ENCODE measurements around the gene MVB12A. TPM values are rescaled to one million over a fixed set of nuclear protein-coding genes. Genes with fewer than 3 reads are reported as not detected.

MVB12A gene
- total and polyA plus RNA-seq, 9 of the 15 experiments (the other 6 are each of a cell fraction or from before 2014, with no cell fraction given): 1.2 to 46.2 (median 22.4) TPM

GRCh38 chr19:17470068-17470841 lies 50.4 kb downstream of the MVB12A start, which contains the start of gene SLC27A1 (continued):
- no peak for TF ChIP-seq YY1 (IDR thresholded peaks at IDR 0.05; ENCODE audit: borderline replicate concordance in 1 of 3, control insufficient read depth in 1 of 3, extremely low read depth in 1 of 3, insufficient read depth in 3 of 3, insufficient read length in 1 of 3, insufficient replicate concordance in 2 of 3, low read depth in 1 of 3, low read length in 2 of 3)
- TF ChIP-seq, protein P1, sequence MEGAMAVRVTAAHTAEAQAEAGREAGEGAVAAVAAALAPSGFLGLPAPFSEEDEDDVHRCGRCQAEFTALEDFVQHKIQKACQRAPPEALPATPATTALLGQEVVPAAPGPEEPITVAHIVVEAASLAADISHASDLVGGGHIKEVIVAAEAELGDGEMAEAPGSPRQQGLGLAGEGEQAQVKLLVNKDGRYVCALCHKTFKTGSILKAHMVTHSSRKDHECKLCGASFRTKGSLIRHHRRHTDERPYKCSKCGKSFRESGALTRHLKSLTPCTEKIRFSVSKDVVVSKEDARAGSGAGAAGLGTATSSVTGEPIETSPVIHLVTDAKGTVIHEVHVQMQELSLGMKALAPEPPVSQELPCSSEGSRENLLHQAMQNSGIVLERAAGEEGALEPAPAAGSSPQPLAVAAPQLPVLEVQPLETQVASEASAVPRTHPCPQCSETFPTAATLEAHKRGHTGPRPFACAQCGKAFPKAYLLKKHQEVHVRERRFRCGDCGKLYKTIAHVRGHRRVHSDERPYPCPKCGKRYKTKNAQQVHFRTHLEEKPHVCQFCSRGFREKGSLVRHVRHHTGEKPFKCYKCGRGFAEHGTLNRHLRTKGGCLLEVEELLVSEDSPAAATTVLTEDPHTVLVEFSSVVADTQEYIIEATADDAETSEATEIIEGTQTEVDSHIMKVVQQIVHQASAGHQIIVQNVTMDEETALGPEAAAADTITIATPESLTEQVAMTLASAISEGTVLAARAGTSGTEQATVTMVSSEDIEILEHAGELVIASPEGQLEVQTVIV (CRISPR knock-in tag; IDR thresholded peaks at IDR 0.05; ENCODE audit: borderline replicate concordance): no peak
- TF ChIP-seq, protein P2, sequence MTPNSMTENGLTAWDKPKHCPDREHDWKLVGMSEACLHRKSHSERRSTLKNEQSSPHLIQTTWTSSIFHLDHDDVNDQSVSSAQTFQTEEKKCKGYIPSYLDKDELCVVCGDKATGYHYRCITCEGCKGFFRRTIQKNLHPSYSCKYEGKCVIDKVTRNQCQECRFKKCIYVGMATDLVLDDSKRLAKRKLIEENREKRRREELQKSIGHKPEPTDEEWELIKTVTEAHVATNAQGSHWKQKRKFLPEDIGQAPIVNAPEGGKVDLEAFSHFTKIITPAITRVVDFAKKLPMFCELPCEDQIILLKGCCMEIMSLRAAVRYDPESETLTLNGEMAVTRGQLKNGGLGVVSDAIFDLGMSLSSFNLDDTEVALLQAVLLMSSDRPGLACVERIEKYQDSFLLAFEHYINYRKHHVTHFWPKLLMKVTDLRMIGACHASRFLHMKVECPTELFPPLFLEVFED (CRISPR knock-in tag; conservative IDR thresholded peaks at IDR 0.05): peak; percentile 93
- TF ChIP-seq ELF2 (CRISPR knock-in tag; IDR thresholded peaks at IDR 0.05): no peak
- no peak for TF ChIP-seq GABPA (tag; conservative IDR thresholded peaks at IDR 0.05; ENCODE audit: low read depth)
- TF ChIP-seq, protein P3, sequence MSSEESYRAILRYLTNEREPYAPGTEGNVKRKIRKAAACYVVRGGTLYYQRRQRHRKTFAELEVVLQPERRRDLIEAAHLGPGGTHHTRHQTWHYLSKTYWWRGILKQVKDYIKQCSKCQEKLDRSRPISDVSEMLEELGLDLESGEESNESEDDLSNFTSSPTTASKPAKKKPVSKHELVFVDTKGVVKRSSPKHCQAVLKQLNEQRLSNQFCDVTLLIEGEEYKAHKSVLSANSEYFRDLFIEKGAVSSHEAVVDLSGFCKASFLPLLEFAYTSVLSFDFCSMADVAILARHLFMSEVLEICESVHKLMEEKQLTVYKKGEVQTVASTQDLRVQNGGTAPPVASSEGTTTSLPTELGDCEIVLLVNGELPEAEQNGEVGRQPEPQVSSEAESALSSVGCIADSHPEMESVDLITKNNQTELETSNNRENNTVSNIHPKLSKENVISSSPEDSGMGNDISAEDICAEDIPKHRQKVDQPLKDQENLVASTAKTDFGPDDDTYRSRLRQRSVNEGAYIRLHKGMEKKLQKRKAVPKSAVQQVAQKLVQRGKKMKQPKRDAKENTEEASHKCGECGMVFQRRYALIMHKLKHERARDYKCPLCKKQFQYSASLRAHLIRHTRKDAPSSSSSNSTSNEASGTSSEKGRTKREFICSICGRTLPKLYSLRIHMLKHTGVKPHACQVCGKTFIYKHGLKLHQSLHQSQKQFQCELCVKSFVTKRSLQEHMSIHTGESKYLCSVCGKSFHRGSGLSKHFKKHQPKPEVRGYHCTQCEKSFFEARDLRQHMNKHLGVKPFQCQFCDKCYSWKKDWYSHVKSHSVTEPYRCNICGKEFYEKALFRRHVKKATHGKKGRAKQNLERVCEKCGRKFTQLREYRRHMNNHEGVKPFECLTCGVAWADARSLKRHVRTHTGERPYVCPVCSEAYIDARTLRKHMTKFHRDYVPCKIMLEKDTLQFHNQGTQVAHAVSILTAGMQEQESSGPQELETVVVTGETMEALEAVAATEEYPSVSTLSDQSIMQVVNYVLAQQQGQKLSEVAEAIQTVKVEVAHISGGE (CRISPR knock-in tag; IDR thresholded peaks at IDR 0.05): no peak
- peak; percentile 98 for TF ChIP-seq PKNOX1 (IDR thresholded peaks at IDR 0.05)
- TF ChIP-seq HNRNPLL (IDR thresholded peaks at IDR 0.05; ENCODE audit: low read depth, low read length, poor library complexity, severe bottlenecking): peak; percentile 92
- no peak for TF ChIP-seq TSHZ1 (CRISPR knock-in tag; IDR thresholded peaks at IDR 0.05)
- no peak for TF ChIP-seq PRMT5 (CRISPR knock-in tag; IDR thresholded peaks at IDR 0.05)
- peak; percentile 76 for TF ChIP-seq NFYB (IDR thresholded peaks at IDR 0.05; ENCODE audit: extremely low read depth, insufficient read length)
- no peak for TF ChIP-seq ZFP1 (CRISPR knock-in tag; IDR thresholded peaks at IDR 0.05)
- no peak for TF ChIP-seq EHMT2 (IDR thresholded peaks at IDR 0.05)
